Activated CD8-positive, alpha-beta T cell treated with anti-CD3 and anti-CD28 coated beads, Interleukin-2, amount 10 ng/mL, durations not matched to agents 7 days and 5 days (primary cell): ENCODE results near the gene USP24. TPM values are rescaled to one million over a fixed set of nuclear protein-coding genes. Genes with fewer than 3 reads are reported as not detected.

Experiments used
- ATAC-seq: fragments of 150-1000 bp; cut with Tn5 transposase; one replicate; pipeline ENCODE4 v1.10.0; 2021; ENCODE audit warnings: moderate library complexity
- CTCF ChIA-PET: fragments of 350-600 bp; sonication (Branson Sonifier 250); formaldehyde crosslinking; loops from one replicate; lab custom pipeline; 2021; ENCODE audit warnings: antibody characterized with exemption; lab: Charles Lee
- POLR2A ChIA-PET: fragments of 350-600 bp; sonication (Branson Sonifier 250); formaldehyde crosslinking; loops from one replicate; lab custom pipeline; 2021; ENCODE audit warnings: antibody characterized with exemption; lab: Charles Lee
- DNase-seq: peaks from one replicate; pipeline ENCODE4 v3.0.0-alpha.2; 2020
- H3K27ac Mint-ChIP-seq: one replicate; pipeline ENCODE4 v1.8.0; 2021; ENCODE audit warnings: mild to moderate bottlenecking, mixed read lengths
- H3K27me3 Mint-ChIP-seq: one replicate; pipeline ENCODE4 v1.8.0; 2021; ENCODE audit warnings: low read depth, mixed read lengths
- H3K36me3 Mint-ChIP-seq: one replicate; pipeline ENCODE4 v1.8.0; 2021; ENCODE audit warnings: low read depth, mixed read lengths
- H3K4me1 Mint-ChIP-seq: one replicate; pipeline ENCODE4 v1.8.0; 2021; ENCODE audit warnings: low read depth, mixed read lengths
- H3K4me3 Mint-ChIP-seq: one replicate; pipeline ENCODE4 v1.8.0; 2021; ENCODE audit warnings: mild to moderate bottlenecking, mixed read lengths
- H3K9me3 Mint-ChIP-seq: one replicate; pipeline ENCODE4 v1.8.0; 2022; ENCODE audit warnings: mixed read lengths; ENCODE audit not compliant: insufficient read depth
- total RNA-seq, 2 experiments: library from RNA; stranded (reverse); gene quantifications; one replicate each; pipeline ENCODE4 v1.2.3, GENCODE V29; 2021

USP24 gene
- 10 to 100 TPM; 36.7 to 44.1 TPM for total RNA-seq

- Mint-ChIP-seq H3K36me3 (peaks cover 19% of the 10 kb centered on the region), H3K27me3 (no peaks in the 10 kb centered on the region), H3K4me1 (peaks cover 59% of the 10 kb centered on the region), H3K27ac (peak within 1 kb of the TSS; percentile 98), H3K9me3 (no peaks in the 10 kb centered on the region), H3K4me3 (peak within 1 kb of the TSS; percentile 95)
- peak; percentile 85 for DNase-seq
- peak; percentile 88 for ATAC-seq
- ChIA-PET CTCF (interaction anchor here (1.1 to 4.5 kb wide), 3 partner anchors 62 to 73 kb away, joined by 3 to 31 read pairs (median 5); no protein-coding TSS in a partner anchor), POLR2A (interaction anchor here (0.6 to 2.1 kb wide), 4 partner anchors 10 to 72 kb away, joined by 3 to 8 read pairs (median 5); no protein-coding TSS in a partner anchor)
These were observed at the start of gene USP24 for GRCh38 chr1:55215194-55216021. Gene USP24 (minus strand): TSS chr1:55215364. CDS start chr1:55215113, 251 bp downstream.

DNA sequence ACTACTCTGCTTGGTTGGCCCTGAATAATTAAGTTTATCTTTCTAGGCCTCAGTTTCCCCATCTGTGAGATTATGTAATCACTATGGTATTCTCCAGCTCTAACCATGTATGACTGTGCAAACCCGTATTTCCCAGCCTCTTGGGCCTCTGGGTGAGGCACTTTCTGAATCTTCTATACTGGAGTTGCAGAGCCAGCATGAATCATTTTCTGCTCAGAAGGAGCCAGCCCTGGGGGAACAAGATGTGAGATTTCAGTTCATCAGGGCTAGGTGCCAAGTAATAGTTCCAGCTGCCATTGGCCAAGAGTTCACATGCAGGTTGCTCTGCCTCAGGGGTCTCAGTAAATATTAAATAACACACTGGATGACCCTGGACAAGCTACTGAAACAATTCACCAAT is 47.7 kb upstream of the USP24 start:
- DNase-seq, result no peak
- H3K4me3 Mint-ChIP-seq, result no peak overlapping the region
- ATAC-seq, result no peak
- peaks cover 28% of the 10 kb centered on the region for H3K27me3 Mint-ChIP-seq
- H3K36me3 Mint-ChIP-seq, result no peaks in the 10 kb centered on the region
- peaks cover 11% of the 10 kb centered on the region for H3K4me1 Mint-ChIP-seq
- CTCF ChIA-PET, result no interaction called here
- H3K9me3 Mint-ChIP-seq, result no peaks in the 10 kb centered on the region
- no peak overlapping the region for H3K27ac Mint-ChIP-seq
- POLR2A ChIA-PET, result no interaction called here

GRCh38 chr1:55259911-55260609 is 44.9 kb upstream of the USP24 start:
- Mint-ChIP-seq H3K4me1 (peaks cover 16% of the 10 kb centered on the region), H3K9me3 (no peaks in the 10 kb centered on the region), H3K27me3 (peaks cover 23% of the 10 kb centered on the region), H3K36me3 (no peaks in the 10 kb centered on the region), H3K4me3 (no peak overlapping the region), H3K27ac (no peak overlapping the region)
- POLR2A ChIA-PET, result no interaction called here
- no peak for DNase-seq
- CTCF ChIA-PET, result interaction anchor here (1.2 kb wide), 1 partner anchor 18 kb away, joined by 3 read pairs; no protein-coding TSS in a partner anchor
- no peak for ATAC-seq

DNA sequence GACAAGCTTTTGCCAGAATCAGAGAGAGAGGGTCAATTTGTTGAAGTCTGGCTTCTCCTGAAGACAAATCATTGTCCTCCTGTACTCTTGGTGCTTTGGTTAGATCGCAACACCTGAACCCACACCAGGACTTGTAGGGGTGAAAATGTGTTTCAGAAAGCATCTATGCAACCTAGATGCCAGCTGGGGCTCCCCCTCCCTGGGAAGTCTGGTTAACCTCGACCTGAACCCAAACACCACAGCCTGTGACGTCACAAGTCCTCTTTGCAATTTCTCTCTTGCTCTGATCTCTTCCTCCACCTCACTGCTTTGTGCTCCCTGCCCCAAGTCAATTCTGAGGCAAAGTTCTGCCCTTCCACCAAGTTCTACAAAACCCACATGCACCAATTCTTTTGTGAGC is 42.8 kb upstream of the USP24 start:
- Mint-ChIP-seq H3K36me3 (no peaks in the 10 kb centered on the region), H3K4me3 (peak overlapping the region; percentile 1), H3K9me3 (no peaks in the 10 kb centered on the region), H3K27ac (peak overlapping the region; percentile 21), H3K27me3 (peaks cover 18% of the 10 kb centered on the region), H3K4me1 (peaks cover 18% of the 10 kb centered on the region)
- ChIA-PET CTCF (interaction anchor here (1.2 to 2.1 kb wide), 2 partner anchors 20 to 114 kb away, joined by 5 to 7 read pairs; no protein-coding TSS in a partner anchor), POLR2A (interaction anchor here (1.0 to 1.1 kb wide), 2 partner anchors 12 to 197 kb away, joined by 3 read pairs; no protein-coding TSS in a partner anchor)
- DNase-seq (peak; percentile 86), ATAC-seq (peak; percentile 93)

DNA sequence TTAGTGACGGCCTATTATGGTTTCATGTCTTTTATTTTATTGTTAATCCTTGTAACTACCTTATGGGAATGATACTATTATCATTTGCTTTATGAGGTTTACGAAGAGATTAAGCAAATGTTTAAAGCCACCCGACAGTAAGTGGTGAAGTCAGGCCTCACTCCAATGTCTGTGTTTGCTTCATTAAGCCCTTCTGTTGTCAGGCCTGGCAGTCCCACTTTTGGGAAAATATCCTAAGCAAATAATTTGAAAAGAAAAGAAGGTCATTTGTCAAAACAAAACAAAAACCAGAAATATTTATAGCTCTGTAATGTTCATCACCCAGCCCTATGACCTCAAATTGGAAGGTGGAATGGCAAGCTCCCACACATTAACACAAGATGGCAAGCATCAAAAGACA is 40.7 kb upstream of the USP24 start:
- Mint-ChIP-seq H3K27me3 (peaks cover 12% of the 10 kb centered on the region), H3K9me3 (no peaks in the 10 kb centered on the region), H3K4me3 (no peak overlapping the region), H3K27ac (no peak overlapping the region), H3K4me1 (peaks cover 26% of the 10 kb centered on the region), H3K36me3 (no peaks in the 10 kb centered on the region)
- CTCF ChIA-PET, result interaction anchor here (0.6 to 1.2 kb wide), 4 partner anchors 22 to 1978 kb away, joined by 3 to 5 read pairs (median 3); no protein-coding TSS in a partner anchor
- ATAC-seq (no peak), DNase-seq (no peak)
- POLR2A ChIA-PET, result interaction anchor here (0.6 to 0.7 kb wide), 2 partner anchors 31 to 60 kb away, joined by 3 to 4 read pairs; no protein-coding TSS in a partner anchor

DNA sequence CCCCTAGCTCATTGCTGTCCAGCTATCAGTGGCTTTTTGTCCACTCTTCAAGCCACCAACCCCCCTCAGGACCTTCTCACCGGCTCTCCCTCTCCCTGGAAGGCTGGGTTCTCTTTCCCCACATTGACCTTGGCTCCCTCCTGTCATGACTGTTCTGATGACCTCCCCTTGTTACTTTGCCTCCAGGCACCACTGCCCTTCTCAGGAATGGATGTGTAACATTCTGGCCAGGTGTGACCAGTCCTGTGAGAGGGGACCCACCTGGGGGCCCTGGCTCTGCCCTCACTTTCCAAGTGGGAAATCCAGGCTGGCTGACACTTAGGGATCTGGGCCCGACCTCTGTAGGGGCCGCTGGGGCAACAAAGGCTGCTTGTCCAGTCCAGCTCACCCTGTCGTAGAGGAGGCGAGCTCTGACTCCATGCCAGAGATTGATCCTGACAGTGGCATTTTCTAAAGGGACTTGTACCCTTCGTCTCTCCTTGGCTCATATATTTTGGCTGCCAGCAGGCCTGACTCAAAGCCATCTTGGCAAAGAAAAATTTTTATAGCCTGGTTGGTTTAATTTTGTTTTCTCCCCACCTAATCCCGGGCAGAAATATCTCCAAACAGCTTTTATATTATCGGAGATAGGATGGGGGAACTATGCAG is 37.9 kb upstream of the USP24 start:
- CTCF ChIA-PET, result no interaction called here
- POLR2A ChIA-PET, result no interaction called here

GRCh38 chr1:55250399-55251075 is 35.4 kb upstream of the USP24 start:
- CTCF ChIA-PET, result no interaction called here
- no peaks in the 10 kb centered on the region for H3K36me3 Mint-ChIP-seq
- ATAC-seq, result no peak
- peaks cover 2% of the 10 kb centered on the region for H3K27me3 Mint-ChIP-seq
- peaks cover 11% of the 10 kb centered on the region for H3K4me1 Mint-ChIP-seq
- POLR2A ChIA-PET, result no interaction called here
- H3K27ac Mint-ChIP-seq, result no peak overlapping the region
- no peak overlapping the region for H3K4me3 Mint-ChIP-seq
- DNase-seq, result no peak
- no peaks in the 10 kb centered on the region for H3K9me3 Mint-ChIP-seq

More for the DNA sequence above, 37.9 kb upstream of the USP24 start:
- H3K27ac Mint-ChIP-seq, result no peak overlapping the region
- H3K4me1 Mint-ChIP-seq, result peaks cover 18% of the 10 kb centered on the region
- no peaks in the 10 kb centered on the region for H3K9me3 Mint-ChIP-seq
- H3K4me3 Mint-ChIP-seq, result no peak overlapping the region
- H3K36me3 Mint-ChIP-seq, result no peaks in the 10 kb centered on the region
- DNase-seq (no peak), ATAC-seq (no peak)
- peaks cover 3% of the 10 kb centered on the region for H3K27me3 Mint-ChIP-seq

GRCh38 chr1:55249646-55250398 is 34.7 kb upstream of the USP24 start:
- POLR2A ChIA-PET, result no interaction called here
- no peak overlapping the region for H3K27ac Mint-ChIP-seq
- peaks cover 2% of the 10 kb centered on the region for H3K27me3 Mint-ChIP-seq
- H3K4me1 Mint-ChIP-seq, result peaks cover 11% of the 10 kb centered on the region
- no peaks in the 10 kb centered on the region for H3K36me3 Mint-ChIP-seq
- no peak overlapping the region for H3K4me3 Mint-ChIP-seq
- no peak for DNase-seq
- no peaks in the 10 kb centered on the region for H3K9me3 Mint-ChIP-seq
- no peak for ATAC-seq
- CTCF ChIA-PET, result no interaction called here

DNA sequence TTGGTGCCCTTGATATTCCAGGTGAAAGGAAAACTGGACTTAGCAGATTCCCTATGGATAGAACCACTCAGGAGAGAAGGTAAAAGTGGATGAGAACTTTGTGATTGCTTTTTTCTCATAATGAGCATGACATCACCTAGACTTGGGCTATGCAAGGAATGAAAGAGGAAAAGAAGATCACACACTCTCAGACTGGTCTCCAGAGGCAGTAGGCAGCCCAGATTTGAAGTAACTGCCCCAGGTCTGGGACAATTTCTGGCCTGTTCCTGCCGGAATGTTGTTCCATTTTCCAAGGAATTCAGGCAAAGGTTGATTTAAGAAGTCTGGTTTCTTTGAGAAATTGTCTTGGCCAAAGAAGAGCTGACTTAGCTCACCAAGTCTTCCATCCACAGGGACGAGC is 31.7 kb upstream of the USP24 start:
- Mint-ChIP-seq H3K27ac (no peak overlapping the region), H3K4me3 (no peak overlapping the region), H3K36me3 (no peaks in the 10 kb centered on the region), H3K27me3 (peaks cover 8% of the 10 kb centered on the region), H3K4me1 (no peaks in the 10 kb centered on the region), H3K9me3 (no peaks in the 10 kb centered on the region)
- no peak for ATAC-seq
- ChIA-PET CTCF (no interaction called here), POLR2A (interaction anchor here (0.9 kb wide), 1 partner anchor 11 kb away, joined by 3 read pairs; no protein-coding TSS in a partner anchor)
- no peak for DNase-seq

DNA sequence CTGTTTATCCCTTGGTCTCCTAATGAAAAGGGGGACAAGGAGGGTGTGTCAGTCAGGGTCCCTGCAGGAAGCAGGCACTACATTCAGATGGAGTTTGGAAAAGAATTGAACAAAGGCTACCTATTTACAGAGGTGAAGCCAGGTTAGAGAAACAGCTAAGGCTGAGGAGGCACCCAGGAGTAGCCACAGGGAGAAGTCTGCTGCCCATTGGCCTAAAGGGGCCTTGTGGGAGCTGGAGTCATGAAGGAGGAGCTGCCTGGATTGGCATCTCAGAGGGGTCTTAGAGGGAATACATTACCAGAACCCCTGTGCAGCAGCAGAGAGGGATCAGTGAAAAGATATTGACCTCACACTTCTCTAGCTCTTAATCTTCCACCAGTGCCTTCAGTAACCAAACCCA is 31.2 kb upstream of the USP24 start:
- H3K27me3 Mint-ChIP-seq, result peaks cover 9% of the 10 kb centered on the region
- ChIA-PET CTCF (no interaction called here), POLR2A (interaction anchor here (0.9 kb wide), 1 partner anchor 12 kb away, joined by 3 read pairs; no protein-coding TSS in a partner anchor)
- no peaks in the 10 kb centered on the region for H3K9me3 Mint-ChIP-seq
- DNase-seq, result no peak
- H3K27ac Mint-ChIP-seq, result no peak overlapping the region
- no peak overlapping the region for H3K4me3 Mint-ChIP-seq
- no peak for ATAC-seq
- H3K36me3 Mint-ChIP-seq, result no peaks in the 10 kb centered on the region
- H3K4me1 Mint-ChIP-seq, result no peaks in the 10 kb centered on the region
